ENCODE results near the gene FOXO4. TPM values are rescaled to one million over a fixed set of nuclear protein-coding genes. Genes with fewer than 3 reads are reported as not detected.

FOXO4 gene, protein sequence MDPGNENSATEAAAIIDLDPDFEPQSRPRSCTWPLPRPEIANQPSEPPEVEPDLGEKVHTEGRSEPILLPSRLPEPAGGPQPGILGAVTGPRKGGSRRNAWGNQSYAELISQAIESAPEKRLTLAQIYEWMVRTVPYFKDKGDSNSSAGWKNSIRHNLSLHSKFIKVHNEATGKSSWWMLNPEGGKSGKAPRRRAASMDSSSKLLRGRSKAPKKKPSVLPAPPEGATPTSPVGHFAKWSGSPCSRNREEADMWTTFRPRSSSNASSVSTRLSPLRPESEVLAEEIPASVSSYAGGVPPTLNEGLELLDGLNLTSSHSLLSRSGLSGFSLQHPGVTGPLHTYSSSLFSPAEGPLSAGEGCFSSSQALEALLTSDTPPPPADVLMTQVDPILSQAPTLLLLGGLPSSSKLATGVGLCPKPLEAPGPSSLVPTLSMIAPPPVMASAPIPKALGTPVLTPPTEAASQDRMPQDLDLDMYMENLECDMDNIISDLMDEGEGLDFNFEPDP
- total RNA-seq (2014; rRNA removed; shearing (Covaris generic)) (26.6 and 31.4 TPM in 2 replicates), polyA plus RNA-seq (2016; fragmentation: Nextera tagmentation; extraction: Ambion mirVana) (7.0 and 8.0 TPM in 2 replicates)
- long read RNA-seq, result 0 reads

DNA sequence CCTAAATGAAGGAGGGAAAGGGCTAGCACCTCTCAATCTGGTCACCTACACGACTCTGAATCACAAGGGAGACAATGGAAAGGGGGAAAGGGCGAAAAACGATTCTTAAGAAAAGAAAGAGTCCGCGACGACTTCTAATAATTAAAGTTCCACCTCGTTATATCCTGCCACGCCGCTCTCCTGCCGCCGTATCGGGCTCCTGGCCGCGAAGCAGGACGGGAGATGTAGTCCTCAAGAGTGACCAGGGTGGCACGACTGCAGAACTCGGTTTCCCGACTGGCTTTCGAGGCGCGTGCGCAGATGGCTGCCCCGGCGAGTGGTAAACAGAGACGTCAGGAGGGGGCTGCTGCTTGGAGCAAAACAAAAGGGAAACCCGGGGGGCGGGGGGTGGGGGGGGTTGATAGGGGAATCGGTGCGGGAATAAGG, at the start of gene FOXO4:
TSS of gene FOXO4 (plus strand) at position 297 of the 426 bp plus-strand sequence. CDS start 678 bp downstream, outside the sequence.
- Mint-ChIP-seq H3K27ac (peak within 1 kb of the TSS; percentile 89), H3K4me1 (peaks cover 20% of the 10 kb centered on the region), H3K9me3 (no peaks in the 10 kb centered on the region; the same call in 2 of the 3 replicates), H3K27me3 (ENCODE audit: insufficient read depth, low read depth, poor library complexity) (peaks cover 2% of the 10 kb centered on the region), H3K36me3 (ENCODE audit: low read depth) (no peaks in the 10 kb centered on the region), H3K4me3 (peak within 1 kb of the TSS; percentile 97)
- Histone ChIP-seq H3K27ac (ENCODE audit: low read depth) (peak within 1 kb of the TSS; percentile 84; the same call in 1 of the 2 replicates), H3K4me1 (ENCODE audit: insufficient read depth) (peaks cover 19% of the 10 kb centered on the region), H3K9me2 (ENCODE audit: insufficient read depth) (no peaks in the 10 kb centered on the region), H3K36me3 (ENCODE audit: insufficient read depth) (no peaks in the 10 kb centered on the region), H2AFZ (peak within 1 kb of the TSS; percentile 85; the same call in 1 of the 2 replicates), H3K79me2 (replicated peaks; ENCODE audit: insufficient read depth) (peaks cover 14% of the 10 kb centered on the region), H3F3A (replicated peaks; ENCODE audit: low read depth) (no peaks in the 10 kb centered on the region; the same call in 1 of the 2 replicates), H4K20me1 (replicated peaks; ENCODE audit: insufficient read depth) (no peaks in the 10 kb centered on the region), H3K27me3 (ENCODE audit: insufficient read depth) (peaks cover 4% of the 10 kb centered on the region; the same call in 1 of the 2 replicates), H3K4me3 (peak within 1 kb of the TSS; percentile 78), H3K4me2 (peak within 1 kb of the TSS; percentile 84)
- TF ChIP-seq CREB1 (CRISPR knock-in tag; IDR thresholded peaks at IDR 0.05; ENCODE audit: low read depth), result no peak
- no peak for TF ChIP-seq STAT1 (IDR thresholded peaks at IDR 0.05; ENCODE audit: unreplicated experiment)
- TF ChIP-seq, protein P1, sequence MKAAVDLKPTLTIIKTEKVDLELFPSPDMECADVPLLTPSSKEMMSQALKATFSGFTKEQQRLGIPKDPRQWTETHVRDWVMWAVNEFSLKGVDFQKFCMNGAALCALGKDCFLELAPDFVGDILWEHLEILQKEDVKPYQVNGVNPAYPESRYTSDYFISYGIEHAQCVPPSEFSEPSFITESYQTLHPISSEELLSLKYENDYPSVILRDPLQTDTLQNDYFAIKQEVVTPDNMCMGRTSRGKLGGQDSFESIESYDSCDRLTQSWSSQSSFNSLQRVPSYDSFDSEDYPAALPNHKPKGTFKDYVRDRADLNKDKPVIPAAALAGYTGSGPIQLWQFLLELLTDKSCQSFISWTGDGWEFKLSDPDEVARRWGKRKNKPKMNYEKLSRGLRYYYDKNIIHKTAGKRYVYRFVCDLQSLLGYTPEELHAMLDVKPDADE (IDR thresholded peaks at IDR 0.05), result peak; percentile 77
- no peak for TF ChIP-seq ZNF114 (CRISPR knock-in tag; IDR thresholded peaks at IDR 0.05)
- TF ChIP-seq, protein P2, sequence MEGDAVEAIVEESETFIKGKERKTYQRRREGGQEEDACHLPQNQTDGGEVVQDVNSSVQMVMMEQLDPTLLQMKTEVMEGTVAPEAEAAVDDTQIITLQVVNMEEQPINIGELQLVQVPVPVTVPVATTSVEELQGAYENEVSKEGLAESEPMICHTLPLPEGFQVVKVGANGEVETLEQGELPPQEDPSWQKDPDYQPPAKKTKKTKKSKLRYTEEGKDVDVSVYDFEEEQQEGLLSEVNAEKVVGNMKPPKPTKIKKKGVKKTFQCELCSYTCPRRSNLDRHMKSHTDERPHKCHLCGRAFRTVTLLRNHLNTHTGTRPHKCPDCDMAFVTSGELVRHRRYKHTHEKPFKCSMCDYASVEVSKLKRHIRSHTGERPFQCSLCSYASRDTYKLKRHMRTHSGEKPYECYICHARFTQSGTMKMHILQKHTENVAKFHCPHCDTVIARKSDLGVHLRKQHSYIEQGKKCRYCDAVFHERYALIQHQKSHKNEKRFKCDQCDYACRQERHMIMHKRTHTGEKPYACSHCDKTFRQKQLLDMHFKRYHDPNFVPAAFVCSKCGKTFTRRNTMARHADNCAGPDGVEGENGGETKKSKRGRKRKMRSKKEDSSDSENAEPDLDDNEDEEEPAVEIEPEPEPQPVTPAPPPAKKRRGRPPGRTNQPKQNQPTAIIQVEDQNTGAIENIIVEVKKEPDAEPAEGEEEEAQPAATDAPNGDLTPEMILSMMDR (conservative IDR thresholded peaks at IDR 0.05; ENCODE audit: low read depth in 2 of 2), result no peak
- TF ChIP-seq POLR2AphosphoS5 (IDR thresholded peaks at IDR 0.05; ENCODE audit: low read depth), result no peak
- TF ChIP-seq, protein P3, sequence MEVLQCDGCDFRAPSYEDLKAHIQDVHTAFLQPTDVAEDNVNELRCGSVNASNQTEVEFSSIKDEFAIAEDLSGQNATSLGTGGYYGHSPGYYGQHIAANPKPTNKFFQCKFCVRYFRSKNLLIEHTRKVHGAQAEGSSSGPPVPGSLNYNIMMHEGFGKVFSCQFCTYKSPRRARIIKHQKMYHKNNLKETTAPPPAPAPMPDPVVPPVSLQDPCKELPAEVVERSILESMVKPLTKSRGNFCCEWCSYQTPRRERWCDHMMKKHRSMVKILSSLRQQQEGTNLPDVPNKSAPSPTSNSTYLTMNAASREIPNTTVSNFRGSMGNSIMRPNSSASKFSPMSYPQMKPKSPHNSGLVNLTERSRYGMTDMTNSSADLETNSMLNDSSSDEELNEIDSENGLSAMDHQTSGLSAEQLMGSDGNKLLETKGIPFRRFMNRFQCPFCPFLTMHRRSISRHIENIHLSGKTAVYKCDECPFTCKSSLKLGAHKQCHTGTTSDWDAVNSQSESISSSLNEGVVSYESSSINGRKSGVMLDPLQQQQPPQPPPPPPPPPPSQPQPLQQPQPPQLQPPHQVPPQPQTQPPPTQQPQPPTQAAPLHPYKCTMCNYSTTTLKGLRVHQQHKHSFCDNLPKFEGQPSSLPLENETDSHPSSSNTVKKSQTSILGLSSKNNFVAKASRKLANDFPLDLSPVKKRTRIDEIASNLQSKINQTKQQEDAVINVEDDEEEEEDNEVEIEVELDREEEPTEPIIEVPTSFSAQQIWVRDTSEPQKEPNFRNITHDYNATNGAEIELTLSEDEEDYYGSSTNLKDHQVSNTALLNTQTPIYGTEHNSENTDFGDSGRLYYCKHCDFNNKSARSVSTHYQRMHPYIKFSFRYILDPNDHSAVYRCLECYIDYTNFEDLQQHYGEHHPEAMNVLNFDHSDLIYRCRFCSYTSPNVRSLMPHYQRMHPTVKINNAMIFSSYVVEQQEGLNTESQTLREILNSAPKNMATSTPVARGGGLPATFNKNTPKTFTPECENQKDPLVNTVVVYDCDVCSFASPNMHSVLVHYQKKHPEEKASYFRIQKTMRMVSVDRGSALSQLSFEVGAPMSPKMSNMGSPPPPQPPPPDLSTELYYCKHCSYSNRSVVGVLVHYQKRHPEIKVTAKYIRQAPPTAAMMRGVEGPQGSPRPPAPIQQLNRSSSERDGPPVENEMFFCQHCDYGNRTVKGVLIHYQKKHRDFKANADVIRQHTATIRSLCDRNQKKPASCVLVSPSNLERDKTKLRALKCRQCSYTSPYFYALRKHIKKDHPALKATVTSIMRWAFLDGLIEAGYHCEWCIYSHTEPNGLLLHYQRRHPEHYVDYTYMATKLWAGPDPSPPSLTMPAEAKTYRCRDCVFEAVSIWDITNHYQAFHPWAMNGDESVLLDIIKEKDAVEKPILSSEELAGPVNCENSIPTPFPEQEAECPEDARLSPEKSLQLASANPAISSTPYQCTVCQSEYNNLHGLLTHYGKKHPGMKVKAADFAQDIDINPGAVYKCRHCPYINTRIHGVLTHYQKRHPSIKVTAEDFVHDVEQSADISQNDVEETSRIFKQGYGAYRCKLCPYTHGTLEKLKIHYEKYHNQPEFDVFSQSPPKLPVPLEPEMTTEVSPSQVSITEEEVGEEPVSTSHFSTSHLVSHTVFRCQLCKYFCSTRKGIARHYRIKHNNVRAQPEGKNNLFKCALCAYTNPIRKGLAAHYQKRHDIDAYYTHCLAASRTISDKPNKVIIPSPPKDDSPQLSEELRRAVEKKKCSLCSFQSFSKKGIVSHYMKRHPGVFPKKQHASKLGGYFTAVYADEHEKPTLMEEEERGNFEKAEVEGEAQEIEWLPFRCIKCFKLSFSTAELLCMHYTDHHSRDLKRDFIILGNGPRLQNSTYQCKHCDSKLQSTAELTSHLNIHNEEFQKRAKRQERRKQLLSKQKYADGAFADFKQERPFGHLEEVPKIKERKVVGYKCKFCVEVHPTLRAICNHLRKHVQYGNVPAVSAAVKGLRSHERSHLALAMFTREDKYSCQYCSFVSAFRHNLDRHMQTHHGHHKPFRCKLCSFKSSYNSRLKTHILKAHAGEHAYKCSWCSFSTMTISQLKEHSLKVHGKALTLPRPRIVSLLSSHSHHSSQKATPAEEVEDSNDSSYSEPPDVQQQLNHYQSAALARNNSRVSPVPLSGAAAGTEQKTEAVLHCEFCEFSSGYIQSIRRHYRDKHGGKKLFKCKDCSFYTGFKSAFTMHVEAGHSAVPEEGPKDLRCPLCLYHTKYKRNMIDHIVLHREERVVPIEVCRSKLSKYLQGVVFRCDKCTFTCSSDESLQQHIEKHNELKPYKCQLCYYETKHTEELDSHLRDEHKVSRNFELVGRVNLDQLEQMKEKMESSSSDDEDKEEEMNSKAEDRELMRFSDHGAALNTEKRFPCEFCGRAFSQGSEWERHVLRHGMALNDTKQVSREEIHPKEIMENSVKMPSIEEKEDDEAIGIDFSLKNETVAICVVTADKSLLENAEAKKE (CRISPR knock-in tag; IDR thresholded peaks at IDR 0.05), result no peak
- TF ChIP-seq, protein P4, sequence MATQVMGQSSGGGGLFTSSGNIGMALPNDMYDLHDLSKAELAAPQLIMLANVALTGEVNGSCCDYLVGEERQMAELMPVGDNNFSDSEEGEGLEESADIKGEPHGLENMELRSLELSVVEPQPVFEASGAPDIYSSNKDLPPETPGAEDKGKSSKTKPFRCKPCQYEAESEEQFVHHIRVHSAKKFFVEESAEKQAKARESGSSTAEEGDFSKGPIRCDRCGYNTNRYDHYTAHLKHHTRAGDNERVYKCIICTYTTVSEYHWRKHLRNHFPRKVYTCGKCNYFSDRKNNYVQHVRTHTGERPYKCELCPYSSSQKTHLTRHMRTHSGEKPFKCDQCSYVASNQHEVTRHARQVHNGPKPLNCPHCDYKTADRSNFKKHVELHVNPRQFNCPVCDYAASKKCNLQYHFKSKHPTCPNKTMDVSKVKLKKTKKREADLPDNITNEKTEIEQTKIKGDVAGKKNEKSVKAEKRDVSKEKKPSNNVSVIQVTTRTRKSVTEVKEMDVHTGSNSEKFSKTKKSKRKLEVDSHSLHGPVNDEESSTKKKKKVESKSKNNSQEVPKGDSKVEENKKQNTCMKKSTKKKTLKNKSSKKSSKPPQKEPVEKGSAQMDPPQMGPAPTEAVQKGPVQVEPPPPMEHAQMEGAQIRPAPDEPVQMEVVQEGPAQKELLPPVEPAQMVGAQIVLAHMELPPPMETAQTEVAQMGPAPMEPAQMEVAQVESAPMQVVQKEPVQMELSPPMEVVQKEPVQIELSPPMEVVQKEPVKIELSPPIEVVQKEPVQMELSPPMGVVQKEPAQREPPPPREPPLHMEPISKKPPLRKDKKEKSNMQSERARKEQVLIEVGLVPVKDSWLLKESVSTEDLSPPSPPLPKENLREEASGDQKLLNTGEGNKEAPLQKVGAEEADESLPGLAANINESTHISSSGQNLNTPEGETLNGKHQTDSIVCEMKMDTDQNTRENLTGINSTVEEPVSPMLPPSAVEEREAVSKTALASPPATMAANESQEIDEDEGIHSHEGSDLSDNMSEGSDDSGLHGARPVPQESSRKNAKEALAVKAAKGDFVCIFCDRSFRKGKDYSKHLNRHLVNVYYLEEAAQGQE (IDR thresholded peaks at IDR 0.05; ENCODE audit: unreplicated experiment), result no peak
- TF ChIP-seq NANOG (IDR thresholded peaks at IDR 0.05; ENCODE audit: borderline replicate concordance), result no peak
- DNase-seq (ENCODE audit: low spot score), result peak; percentile 93
- peak; percentile 68 for ATAC-seq

All from GM23338 (cell line).